Panc1 (cell line): Measurements from ENCODE around the gene THUMPD1.

Experiments used
- POLR2AphosphoS5 ChIP-seq: IDR thresholded peaks from 2 replicates; pipeline ENCODE4 v1.6.1; 2012; ENCODE audit warnings: mild to moderate bottlenecking, low read depth, low read length, moderate library complexity
- TF ChIP-seq, protein P1 (sequence below): fragments of 450-650 bp; IDR thresholded peaks from 2 replicates; pipeline ENCODE4 v1.5.1; 2017; ENCODE audit warnings: mild to moderate bottlenecking

DNA sequence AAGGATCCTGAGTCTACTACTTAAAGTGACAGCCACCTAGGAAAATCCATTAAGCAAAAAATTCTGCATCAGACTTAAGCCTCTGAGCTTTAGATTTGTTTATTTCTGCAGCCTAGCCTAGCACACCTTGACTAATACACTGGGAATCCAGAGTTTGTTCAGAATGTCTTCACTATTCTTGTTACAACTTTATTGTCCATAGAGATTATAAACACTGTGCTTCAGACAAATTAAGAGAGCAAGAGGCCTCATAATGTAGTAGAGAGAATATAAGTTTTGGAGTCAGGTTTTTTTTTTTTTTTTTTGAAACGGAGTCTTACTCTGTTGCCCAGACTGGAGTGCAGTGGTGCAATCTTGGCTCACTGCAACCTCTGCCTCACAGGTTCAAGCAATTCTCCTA lies 8.9 kb upstream of the THUMPD1 start:
- no peak for TF ChIP-seq POLR2AphosphoS5
- TF ChIP-seq, protein P1, sequence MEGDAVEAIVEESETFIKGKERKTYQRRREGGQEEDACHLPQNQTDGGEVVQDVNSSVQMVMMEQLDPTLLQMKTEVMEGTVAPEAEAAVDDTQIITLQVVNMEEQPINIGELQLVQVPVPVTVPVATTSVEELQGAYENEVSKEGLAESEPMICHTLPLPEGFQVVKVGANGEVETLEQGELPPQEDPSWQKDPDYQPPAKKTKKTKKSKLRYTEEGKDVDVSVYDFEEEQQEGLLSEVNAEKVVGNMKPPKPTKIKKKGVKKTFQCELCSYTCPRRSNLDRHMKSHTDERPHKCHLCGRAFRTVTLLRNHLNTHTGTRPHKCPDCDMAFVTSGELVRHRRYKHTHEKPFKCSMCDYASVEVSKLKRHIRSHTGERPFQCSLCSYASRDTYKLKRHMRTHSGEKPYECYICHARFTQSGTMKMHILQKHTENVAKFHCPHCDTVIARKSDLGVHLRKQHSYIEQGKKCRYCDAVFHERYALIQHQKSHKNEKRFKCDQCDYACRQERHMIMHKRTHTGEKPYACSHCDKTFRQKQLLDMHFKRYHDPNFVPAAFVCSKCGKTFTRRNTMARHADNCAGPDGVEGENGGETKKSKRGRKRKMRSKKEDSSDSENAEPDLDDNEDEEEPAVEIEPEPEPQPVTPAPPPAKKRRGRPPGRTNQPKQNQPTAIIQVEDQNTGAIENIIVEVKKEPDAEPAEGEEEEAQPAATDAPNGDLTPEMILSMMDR, result no peak
